ENCODE results near the gene OR6S1. TPM values are rescaled to one million over a fixed set of nuclear protein-coding genes. Genes with fewer than 3 reads are reported as not detected.
A peak's percentile ranks its signal among the peaks of the same experiment; 100 is the strongest.

The OR6S1 gene
- not detected in 3 replicates for polyA plus RNA-seq
- polyA plus RNA-seq (2011; ENCODE audit: low read depth): not detected
- polyA plus RNA-seq (2011; cell fraction: cytosol; rRNA removed): not detected in 2 replicates
- not detected in 2 replicates for polyA plus RNA-seq (2011; cell fraction: nucleus; rRNA removed)
- polyA plus RNA-seq (2012; ENCODE audit: low replicate concordance): not detected in 2 replicates
- polyA minus RNA-seq: not detected in 3 replicates
- polyA minus RNA-seq (2011; cell fraction: cytosol; rRNA and poly(A)+ RNA removed): not detected
- not detected in 2 replicates for polyA minus RNA-seq (2011; cell fraction: nucleus; rRNA and poly(A)+ RNA removed)

- H4K20me1 ChIP-seq (ENCODE audit: control insufficient read depth, extremely low read depth, insufficient read depth, low read length): no peaks in the 10 kb centered on the region
- dilution Hi-C loops (cut with MboI; ENCODE audit: extremely low pct_ligation_motif_present, low sequenced_read_pairs): no loop called here
- no peaks in the 10 kb centered on the region for H3K9me3 ChIP-seq (ENCODE audit: control insufficient read depth, low read depth, low read length)
- no peaks in the 10 kb centered on the region for H3K4me1 ChIP-seq (ENCODE audit: control insufficient read depth, extremely low read depth, insufficient read depth, low read length)
- H3K4me2 ChIP-seq (ENCODE audit: control insufficient read depth, extremely low read depth, insufficient read depth, low read depth, low read length): no peak within 1 kb of the TSS
- TF ChIP-seq EZH2 (IDR thresholded peaks at IDR 0.05; ENCODE audit: low read length) (no peak), CTCF (optimal IDR thresholded peaks at IDR 0.05 in 1 of 3, IDR thresholded peaks at IDR 0.05 in 1 of 3, conservative IDR thresholded peaks at IDR 0.05 in 1 of 3; ENCODE audit: extremely low read depth in 1 of 3, insufficient read depth in 2 of 3, low read length in 3 of 3) (no peak)
- no peaks in the 10 kb centered on the region for H3K36me3 ChIP-seq (ENCODE audit: control insufficient read depth in 2 of 2, extremely low read depth in 1 of 2, insufficient read depth in 2 of 2, low read length in 2 of 2)
- H3K27ac ChIP-seq (ENCODE audit: control insufficient read depth, insufficient read depth, low read length): no peak within 1 kb of the TSS
- no peak within 1 kb of the TSS for H3K9ac ChIP-seq (ENCODE audit: control insufficient read depth, extremely low read depth, insufficient read depth, low read length)
- H3K4me3 ChIP-seq (ENCODE audit: control insufficient read depth in 2 of 3, extremely low read depth in 1 of 3, insufficient read depth in 2 of 3, low read depth in 1 of 3, low read length in 3 of 3): no peak within 1 kb of the TSS
- H3K79me2 ChIP-seq (ENCODE audit: control insufficient read depth, insufficient read depth, low read length): no peaks in the 10 kb centered on the region
- no peaks in the 10 kb centered on the region for H3K9me1 ChIP-seq (ENCODE audit: control insufficient read depth, extremely low read depth, insufficient read depth, low read length)
- H3K27me3 ChIP-seq (ENCODE audit: control insufficient read depth, extremely low read depth, insufficient read depth, low read length): peaks cover 11% of the 10 kb centered on the region
- H2AFZ ChIP-seq (ENCODE audit: control insufficient read depth, low read length): no peak within 1 kb of the TSS
- DNase-seq (ENCODE audit: low read depth, low spot score): no peak
- FAIRE-seq: no peak
Observed at GRCh38 chr14:20641591-20641990, at the start of gene OR6S1. Gene OR6S1 (minus strand): TSS chr14:20641691. CDS start chr14:20641691, 0 bp downstream.

GRCh38 chr14:20690848-20691640 is 49.6 kb upstream of the OR6S1 start:
- DNase-seq (ENCODE audit: low read depth, low spot score) (no peak), FAIRE-seq (peak; percentile 81)
- Histone ChIP-seq H4K20me1 (ENCODE audit: control insufficient read depth, extremely low read depth, insufficient read depth, low read length) (no peaks in the 10 kb centered on the region), H3K27ac (ENCODE audit: control insufficient read depth, insufficient read depth, low read length) (no peak overlapping the region), H3K9me1 (ENCODE audit: control insufficient read depth, extremely low read depth, insufficient read depth, low read length) (no peaks in the 10 kb centered on the region), H3K27me3 (ENCODE audit: control insufficient read depth, extremely low read depth, insufficient read depth, low read length) (no peaks in the 10 kb centered on the region), H3K9ac (ENCODE audit: control insufficient read depth, extremely low read depth, insufficient read depth, low read length) (no peak overlapping the region), H3K36me3 (ENCODE audit: control insufficient read depth in 2 of 2, extremely low read depth in 1 of 2, insufficient read depth in 2 of 2, low read length in 2 of 2) (no peaks in the 10 kb centered on the region), H3K4me1 (ENCODE audit: control insufficient read depth, extremely low read depth, insufficient read depth, low read length) (no peaks in the 10 kb centered on the region), H3K4me2 (ENCODE audit: control insufficient read depth, extremely low read depth, insufficient read depth, low read depth, low read length) (peak overlapping the region; percentile 70), H2AFZ (ENCODE audit: control insufficient read depth, low read length) (peak overlapping the region; percentile 82), H3K4me3 (ENCODE audit: control insufficient read depth in 2 of 3, extremely low read depth in 1 of 3, insufficient read depth in 2 of 3, low read depth in 1 of 3, low read length in 3 of 3) (peak overlapping the region in 1 of 3 experiments; percentile 30), H3K9me3 (ENCODE audit: control insufficient read depth, low read depth, low read length) (no peaks in the 10 kb centered on the region), H3K79me2 (ENCODE audit: control insufficient read depth, insufficient read depth, low read length) (no peaks in the 10 kb centered on the region)
- TF ChIP-seq CTCF (optimal IDR thresholded peaks at IDR 0.05 in 1 of 3, IDR thresholded peaks at IDR 0.05 in 1 of 3, conservative IDR thresholded peaks at IDR 0.05 in 1 of 3; ENCODE audit: extremely low read depth in 1 of 3, insufficient read depth in 2 of 3, low read length in 3 of 3) (peak; percentile 67 to 88 (median 67)), EZH2 (IDR thresholded peaks at IDR 0.05; ENCODE audit: low read length) (no peak)
- dilution Hi-C loops (cut with MboI; ENCODE audit: extremely low pct_ligation_motif_present, low sequenced_read_pairs): no loop called here

Measured in keratinocyte (primary cell).